Colonic mucosa (tissue), 4 donors: Measurements from ENCODE around the gene CBY3. TPM values are rescaled to one million over a fixed set of nuclear protein-coding genes. Genes with fewer than 3 reads are reported as not detected.
"Not testable (repeated sequence)": the region's sequence is repeated elsewhere in the genome, so short reads cannot be mapped to it uniquely, and the experiment has no call there.

Experiments
- DNase-seq: peaks from one replicate; pipeline ENCODE4 v3.0.0-alpha.2; 2020
- H3K27ac ChIP-seq: fragments of 200-600 bp; one replicate; pipeline ENCODE4 v1.8.0; 2021
- H3K27me3 ChIP-seq: fragments of 200-600 bp; one replicate; pipeline ENCODE4 v1.8.0; 2021
- H3K36me3 ChIP-seq: fragments of 200-600 bp; one replicate; pipeline ENCODE4 v1.8.0; 2021
- H3K4me1 ChIP-seq: fragments of 200-600 bp; one replicate; pipeline ENCODE4 v1.8.0; 2021; ENCODE audit warnings: mild to moderate bottlenecking
- H3K4me3 ChIP-seq: fragments of 200-600 bp; one replicate; pipeline ENCODE4 v1.8.0; 2021
- H3K9ac ChIP-seq, 2 donors: one replicate each; pipeline ENCODE4 v1.7.0; 2013; ENCODE audit warnings: control low read depth in 2 of 2, low read depth in 2 of 2, low read length in 2 of 2
- H3K9me3 ChIP-seq: fragments of 200-600 bp; one replicate; pipeline ENCODE4 v1.8.0; 2021
- CTCF ChIP-seq: fragments of 200-600 bp; IDR thresholded peaks from one replicate; pipeline ENCODE4 v1.8.0; 2022; ENCODE audit warnings: antibody characterized with exemption, mild to moderate bottlenecking
- intact Hi-C: fragments of 100-400 bp; cut with DNase I; formaldehyde crosslinking; loops from one replicate; pipeline ENCODE4 v1.14.1; 2022
- total RNA-seq, 2 donors: library from RNA; stranded (reverse); fragmentation: NEBNext Ultra II Directional in 1 of 2; extraction: Animal tissue kit (Norgen Biotek cat#: 25700) in 1 of 2; gene quantifications; one replicate each; pipeline ENCODE4 v1.2.1, GENCODE V29; 2021
- donor health status: healthy.
- donor health status: DM: no; HTN: no; CAD: no.
- donor health status: DM: no; HTN: no; CAD: no.

The CBY3 gene
- total RNA-seq, 2 donors from 2014 or later = not detected

GRCh38 chr5:179694561-179694960 is 13.7 kb upstream of the CBY3 start:
- Histone ChIP-seq H3K27me3 (no peaks in the 10 kb centered on the region), H3K27ac (no peak overlapping the region), H3K36me3 (no peaks in the 10 kb centered on the region), H3K4me1 (peaks cover 9% of the 10 kb centered on the region), H3K9ac (no peak overlapping the region), H3K4me3 (no peak overlapping the region), H3K9me3 (no peaks in the 10 kb centered on the region)
- TF ChIP-seq CTCF = no peak
- intact Hi-C loops = no loop called here
- no peak for DNase-seq

DNA sequence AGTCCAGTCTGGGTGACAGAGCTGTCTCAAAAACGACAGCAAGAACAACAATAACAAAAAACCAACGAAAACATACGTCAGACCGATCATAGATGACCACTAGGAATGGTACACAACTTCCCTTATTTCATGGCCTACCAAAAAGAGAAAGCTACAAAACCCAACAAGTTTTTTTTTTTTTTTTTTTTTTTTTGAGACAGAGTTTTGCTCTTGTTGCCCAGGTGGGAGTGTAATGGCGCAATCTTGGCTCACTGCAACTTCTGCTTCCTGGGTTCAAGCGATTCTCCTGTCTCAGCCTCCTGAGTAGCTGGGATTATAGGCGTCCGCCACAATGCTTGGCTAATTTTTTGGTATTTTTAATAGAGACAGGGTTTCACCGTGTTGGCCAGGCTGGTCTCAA is 8.4 kb upstream of the CBY3 start:
- H3K27me3 ChIP-seq, H3K4me1 ChIP-seq, H3K9me3 ChIP-seq, H3K4me3 ChIP-seq, H3K9ac ChIP-seq, H3K36me3 ChIP-seq, H3K27ac ChIP-seq, DNase-seq, intact Hi-C loops: not testable (repeated sequence)

GRCh38 chr5:179680014-179680779 is 637 bp downstream of the CBY3 start:
- H3K9ac ChIP-seq = no peak overlapping the region
- no peak overlapping the region for H3K27ac ChIP-seq
- H3K4me3 ChIP-seq = no peak overlapping the region
- no peaks in the 10 kb centered on the region for H3K27me3 ChIP-seq
- DNase-seq = no peak
- peaks cover 15% of the 10 kb centered on the region for H3K4me1 ChIP-seq
- no peaks in the 10 kb centered on the region for H3K9me3 ChIP-seq
- no peaks in the 10 kb centered on the region for H3K36me3 ChIP-seq
- no peak for TF ChIP-seq CTCF
- intact Hi-C loops = no loop called here

GRCh38 chr5:179679014-179679674 is 1.7 kb downstream of the CBY3 start:
- Histone ChIP-seq H3K36me3 (no peaks in the 10 kb centered on the region), H3K9me3 (no peaks in the 10 kb centered on the region), H3K4me3 (peak overlapping the region; percentile 86), H3K27ac (peak overlapping the region; percentile 96), H3K9ac (peak overlapping the region; percentile 37 to 96), H3K4me1 (peaks cover 15% of the 10 kb centered on the region), H3K27me3 (no peaks in the 10 kb centered on the region)
- no peak for TF ChIP-seq CTCF
- intact Hi-C loops = no loop called here
- peak; percentile 79 for DNase-seq

DNA sequence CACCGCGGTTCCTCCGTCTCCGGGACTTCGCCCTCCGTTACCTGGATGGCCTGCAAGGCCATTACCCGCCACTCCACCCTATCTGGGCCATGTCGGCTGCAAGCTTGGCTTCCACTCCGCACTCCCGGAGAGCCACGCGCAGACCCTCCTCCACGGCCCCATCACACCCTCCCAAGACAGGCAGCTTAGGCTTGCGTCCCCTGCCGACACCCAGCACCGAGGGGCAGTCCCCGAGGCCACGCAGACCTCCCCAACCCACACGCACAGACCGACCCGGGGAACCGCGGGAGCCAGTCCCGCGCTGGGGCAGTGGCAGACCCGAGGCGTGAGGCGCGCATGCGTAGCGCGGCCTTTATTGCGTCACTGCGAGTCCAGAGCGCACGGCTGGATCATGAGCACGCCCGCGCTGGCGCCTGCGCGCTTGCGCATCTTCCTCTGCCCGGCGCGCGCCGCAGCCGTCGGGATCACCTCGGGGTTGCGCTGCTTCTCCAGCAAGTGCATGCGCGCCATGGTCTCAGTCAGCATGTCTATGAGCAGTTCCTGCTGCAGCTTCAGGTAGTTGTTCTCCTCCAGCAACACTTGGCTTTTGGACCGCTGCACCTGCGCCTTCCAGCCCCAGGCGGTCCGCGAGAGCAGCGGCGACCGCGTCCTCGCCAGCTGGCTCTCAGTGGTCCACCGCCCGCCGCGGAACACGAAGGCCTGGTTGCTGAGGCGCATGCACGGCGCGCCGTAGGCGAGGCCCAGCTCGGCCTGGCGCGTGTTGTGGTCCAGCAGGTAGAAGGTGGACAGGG is 2.4 kb downstream of the CBY3 start:
- DNase-seq = peak; percentile 97
- H3K4me1 ChIP-seq = peaks cover 15% of the 10 kb centered on the region
- no peak for TF ChIP-seq CTCF
- H3K9ac ChIP-seq = peak overlapping the region; percentile 90 to 96
- H3K27me3 ChIP-seq = no peaks in the 10 kb centered on the region
- peak overlapping the region; percentile 96 for H3K27ac ChIP-seq
- H3K9me3 ChIP-seq = no peaks in the 10 kb centered on the region
- intact Hi-C loops = no loop called here
- peak overlapping the region; percentile 86 for H3K4me3 ChIP-seq
- H3K36me3 ChIP-seq = no peaks in the 10 kb centered on the region
